K562 (cell line): ENCODE measurements around the gene MPDZ. TPM values are rescaled to one million over a fixed set of nuclear protein-coding genes. Genes with fewer than 3 reads are reported as not detected.

Experiments used
- ARNT ChIP-seq, 2 experiments: fragments of 450-650 bp; IDR thresholded peaks; 2 replicates each; pipeline ENCODE4 v1.6.1; 2016; ENCODE audit warnings: mild to moderate bottlenecking in 1 of 2
- BRCA1 ChIP-seq, 2 experiments: fragments of 450-650 bp in 1 of 2; sonication (generic) in 1 of 2; formaldehyde crosslinking in 1 of 2; IDR thresholded peaks; 2 replicates each; pipeline versions ENCODE4 v1.5.0 to v1.6.1; 2017 to 2020; ENCODE audit warnings: mild to moderate bottlenecking in 1 of 2, missing genetic modification reagents in 1 of 2
- DPF2 ChIP-seq: fragments of 450-650 bp; IDR thresholded peaks from 2 replicates; pipeline ENCODE4 v1.6.1; 2016
- E2F5 ChIP-seq: sonication (generic); formaldehyde crosslinking; IDR thresholded peaks from 2 replicates; pipeline ENCODE4 v1.8.0; 2022; ENCODE audit warnings: mild to moderate bottlenecking, missing genetic modification reagents
- HCFC1 ChIP-seq: IDR thresholded peaks from 2 replicates; pipeline ENCODE4 v1.6.1; 2012; ENCODE audit warnings: low read depth, low read length, improper control_type of control experiment
- KDM2B ChIP-seq: fragments of 250-450 bp; sonication (Bioruptor Pico); IDR thresholded peaks from 2 replicates; pipeline ENCODE4 v1.8.0; 2021; ENCODE audit warnings: mild to moderate bottlenecking, moderate library complexity
- POLR3G ChIP-seq: IDR thresholded peaks from 2 replicates; pipeline ENCODE4 v1.6.1; 2011; ENCODE audit not compliant: insufficient read length, insufficient replicate concordance; ENCODE audit errors: extremely low read depth
- PYGO2 ChIP-seq: fragments of 450-650 bp; IDR thresholded peaks from 2 replicates; pipeline ENCODE4 v1.6.1; 2016; ENCODE audit warnings: mild to moderate bottlenecking, missing genetic modification characterization, moderate library complexity, missing compliant biosample characterization
- RNF219 ChIP-seq: fragments of 250-450 bp; sonication (Bioruptor Pico); IDR thresholded peaks from 2 replicates; pipeline ENCODE4 v1.5.0; 2022; ENCODE audit warnings: mild to moderate bottlenecking
- SAFB2 ChIP-seq: fragments of 200-400 bp; formaldehyde crosslinking; IDR thresholded peaks from 2 replicates; pipeline ENCODE4 v1.6.1; 2018; ENCODE audit warnings: borderline replicate concordance, low read length, low read depth, moderate library complexity; ENCODE audit not compliant: severe bottlenecking
- TBL1XR1 ChIP-seq, 2 experiments: IDR thresholded peaks; 2 replicates each; pipeline ENCODE4 v1.6.1; 2012; ENCODE audit warnings: improper control_type of control experiment in 2 of 2, low read length in 2 of 2, mild to moderate bottlenecking in 1 of 2
- ZBTB26 ChIP-seq: fragments of 450-650 bp; formaldehyde crosslinking; IDR thresholded peaks from 2 replicates; pipeline ENCODE4 v1.4.0; 2022; ENCODE audit warnings: missing genetic modification characterization
- ZBTB9 ChIP-seq: fragments of 450-650 bp; formaldehyde crosslinking; IDR thresholded peaks from 2 replicates; pipeline ENCODE4 v1.4.0; 2020; ENCODE audit warnings: mild to moderate bottlenecking, moderate library complexity
- ZKSCAN3 ChIP-seq: fragments of 250-450 bp; sonication (Bioruptor Pico); IDR thresholded peaks from 2 replicates; pipeline ENCODE4 v1.4.0; 2020
- ZNF592 ChIP-seq: fragments of 450-650 bp; IDR thresholded peaks from 2 replicates; pipeline ENCODE4 v1.6.1; 2017; ENCODE audit warnings: antibody characterized with exemption, mild to moderate bottlenecking
- polyA plus RNA-seq, 8 experiments: library from polyadenylated mRNA; depleted of rRNA in 4 of 8; stranded (reverse) in 5 of 8; unstranded in 3 of 8; fragments of >200 nt; fragmentation: Nextera tagmentation in 2 of 8; fragmentation: Illumina TruSeq in 1 of 8; extraction: Ambion mirVana in 2 of 8; extraction: Trizol in 1 of 8; gene quantifications; 2 replicates each; pipeline versions ENCODE4 v1.2.1 to v1.2.3, GENCODE V29; 2011 to 2014; ENCODE audit warnings: inconsistent platforms in 1 of 8, missing spikeins in 1 of 8
- total RNA-seq, 7 experiments: library from RNA; depleted of rRNA in 6 of 7; stranded (reverse); fragments of >200 nt in 6 of 7; fragmentation: Illumina TruSeq in 2 of 7; extraction: Trizol in 2 of 7; gene quantifications; 2 replicates each; pipeline versions ENCODE4 v1.2.1 to v1.2.3, GENCODE V29; 2011 to 2021; ENCODE audit warnings: low replicate concordance in 1 of 7

The MPDZ gene
- total and polyA plus RNA-seq, 9 of the 15 experiments (the other 6 are each of a cell fraction or from before 2014, with no cell fraction given) = 3.9 to 13.2 (median 5.7) TPM

- TF ChIP-seq ZNF592 = no peak
- TF ChIP-seq HCFC1 = no peak
- TF ChIP-seq BRCA1 (IDR thresholded peaks at IDR 0.05) = no peak
- no peak for TF ChIP-seq BRCA1 (CRISPR knock-in tag; IDR thresholded peaks at IDR 0.05)
- TF ChIP-seq ARNT (IDR thresholded peaks at IDR 0.05) = no peak
- no peak for TF ChIP-seq ZKSCAN3 (CRISPR knock-in tag)
- no peak for TF ChIP-seq DPF2
- TF ChIP-seq RNF219 (CRISPR knock-in tag) = no peak
- no peak for TF ChIP-seq ZBTB26 (CRISPR knock-in tag)
- TF ChIP-seq SAFB2 = no peak
- no peak for TF ChIP-seq KDM2B (CRISPR knock-in tag)
- TF ChIP-seq E2F5 = no peak
- no peak for TF ChIP-seq ZBTB9 (CRISPR knock-in tag)
- TF ChIP-seq TBL1XR1 (IDR thresholded peaks at IDR 0.05; ENCODE audit: low read length in 2 of 2) = no peak
- no peak for TF ChIP-seq POLR3G
- no peak for TF ChIP-seq PYGO2 (tag)
Measured at GRCh38 chr9:13215791-13216554, 63.5 kb downstream of the MPDZ start (continued).
